Posterior vena cava (tissue), 2 donors: ENCODE measurements around the gene DEGS2. TPM values are rescaled to one million over a fixed set of nuclear protein-coding genes. Genes with fewer than 3 reads are reported as not detected.

ENCODE experiments used
- DNase-seq: peaks from one replicate; pipeline ENCODE4 v3.0.0-alpha.2; 2020; ENCODE audit warnings: low spot score
- intact Hi-C, 2 donors: fragments of 100-400 bp; cut with DNase I; formaldehyde crosslinking; loops; one replicate each; pipeline versions ENCODE4 v1.14.1 to v1.14.2; 2022 to 2023
- microRNA-seq, 2 donors: library from miRNA; unstranded; fragments of <30 nt; microRNA quantifications; one replicate each; pipeline ENCODE4 v1.2.0, GENCODE V29; 2020 to 2021; ENCODE audit warnings: borderline microRNAs expressed in 2 of 2
- total RNA-seq, 2 donors: library from RNA; stranded (reverse); fragmentation: NEBNext Ultra II Directional; extraction: Animal tissue kit (Norgen Biotek cat#: 25700); gene quantifications; one replicate each; pipeline ENCODE4 v1.2.1, GENCODE V29; 2021
- donor health status: DM: yes; HTN: yes; CAD: no.
- donor health status: DM: yes; HTN: yes; CAD: no.

Gene DEGS2
- total RNA-seq, 2 donors from 2014 or later = 0.10 to 1.2 TPM

- intact Hi-C loops = loop anchor here (5.0 kb wide), 1 partner anchor 123 kb away; no protein-coding TSS in a partner anchor
- DNase-seq = peak; percentile 74
Measured at GRCh38 chr14:100105357-100106169, 53.9 kb downstream of the DEGS2 start.

- intact Hi-C loops = loop anchor here (5.0 kb wide), 1 partner anchor 122 kb away; no protein-coding TSS in a partner anchor
- DNase-seq = no peak
Measured at GRCh38 chr14:100104523-100105300, 54.7 kb downstream of the DEGS2 start.

- DNase-seq = no peak
- intact Hi-C loops = no loop called here
Measured at GRCh38 chr14:100104006-100104352, 55.5 kb downstream of the DEGS2 start.

- intact Hi-C loops = no loop called here
- DNase-seq = no peak
Measured at GRCh38 chr14:100103250-100104005, 56.0 kb downstream of the DEGS2 start.

GRCh38 chr14:100102156-100102785, 57.2 kb downstream of the DEGS2 start:
- no peak for DNase-seq
- intact Hi-C loops = no loop called here

- no peak for DNase-seq
Measured at GRCh38 chr14:100100032-100100703, 59.3 kb downstream of the DEGS2 start.

GRCh38 chr14:100098171-100098570, 61.3 kb downstream of the DEGS2 start:
- intact Hi-C loops = no loop called here
- DNase-seq = no peak

More at GRCh38 chr14:100100032-100100703, 59.3 kb downstream of the DEGS2 start:
- intact Hi-C loops = no loop called here

- intact Hi-C loops = no loop called here
Measured at GRCh38 chr14:100096656-100097055, 62.8 kb downstream of the DEGS2 start.

More at GRCh38 chr14:100096656-100097055, 62.8 kb downstream of the DEGS2 start:
- no peak for DNase-seq

Small RNA genes within 50 kb of the gene (microRNA-seq; reads per million reads assigned to microRNA genes)
- 54.9 to 85.6 reads per million in 2 donors for gene MIR151B
- 2,188 to 2,764 reads per million in 2 donors for gene MIR342

Other genes with a start within 250 kb of the DEGS2 start
- 10 to 100 TPM; 47.1 to 68.9 TPM for gene EVL, start 94.2 kb downstream of the DEGS2 start, total RNA-seq
- gene YY1, start 79.5 kb upstream of the DEGS2 start, total RNA-seq = 10 to 100 TPM; 41.4 to 46.2 TPM
- 10 to 100 TPM; 23.6 to 27.4 TPM for gene SLC25A29, start 146.8 kb upstream of the DEGS2 start, total RNA-seq
- not detected for gene SLC25A47, start 163.7 kb upstream of the DEGS2 start, total RNA-seq
- gene WDR25, start 216.8 kb upstream of the DEGS2 start, total RNA-seq = 1 to 10 TPM; 7.5 to 7.6 TPM